ENCODE results near the gene SPI1.
A peak's percentile ranks its signal among the peaks of the same experiment; 100 is the strongest.

Gene SPI1

DNA sequence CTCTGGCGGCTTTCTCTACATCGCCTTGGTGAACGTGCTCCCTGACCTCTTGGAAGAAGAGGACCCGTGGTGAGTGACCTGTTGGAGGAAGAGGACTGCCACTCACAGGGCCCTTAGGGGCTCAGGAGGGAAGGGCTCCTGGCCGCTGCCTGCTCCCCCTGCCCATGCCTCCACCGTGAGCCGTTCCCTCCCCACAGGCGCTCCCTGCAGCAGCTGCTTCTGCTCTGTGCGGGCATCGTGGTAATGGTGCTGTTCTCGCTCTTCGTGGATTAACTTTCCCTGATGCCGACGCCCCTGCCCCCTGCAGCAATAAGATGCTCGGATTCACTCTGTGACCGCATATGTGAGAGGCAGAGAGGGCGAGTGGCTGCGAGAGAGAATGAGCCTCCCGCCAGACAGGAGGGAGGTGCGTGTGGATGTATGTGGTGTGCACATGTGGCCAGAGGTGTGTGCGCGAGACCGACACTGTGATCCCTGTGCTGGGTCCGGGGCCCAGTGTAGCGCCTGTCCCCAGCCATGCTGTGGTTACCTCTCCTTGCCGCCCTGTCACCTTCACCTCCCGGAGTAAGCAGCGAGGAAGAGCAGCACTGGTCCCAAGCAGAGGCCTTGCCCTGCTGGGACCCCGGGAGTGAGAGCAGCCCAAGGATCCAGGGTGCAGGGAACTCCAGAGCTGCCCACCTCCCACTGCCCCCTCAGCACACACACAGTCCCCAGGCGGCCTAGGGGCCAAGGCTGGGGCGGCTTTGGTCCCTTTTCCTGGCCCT lies 36.9 kb upstream of the SPI1 start:
- no peak overlapping the region for H3K4me3 ChIP-seq (ENCODE audit: low read depth, low read length)
- TF ChIP-seq, protein P1, sequence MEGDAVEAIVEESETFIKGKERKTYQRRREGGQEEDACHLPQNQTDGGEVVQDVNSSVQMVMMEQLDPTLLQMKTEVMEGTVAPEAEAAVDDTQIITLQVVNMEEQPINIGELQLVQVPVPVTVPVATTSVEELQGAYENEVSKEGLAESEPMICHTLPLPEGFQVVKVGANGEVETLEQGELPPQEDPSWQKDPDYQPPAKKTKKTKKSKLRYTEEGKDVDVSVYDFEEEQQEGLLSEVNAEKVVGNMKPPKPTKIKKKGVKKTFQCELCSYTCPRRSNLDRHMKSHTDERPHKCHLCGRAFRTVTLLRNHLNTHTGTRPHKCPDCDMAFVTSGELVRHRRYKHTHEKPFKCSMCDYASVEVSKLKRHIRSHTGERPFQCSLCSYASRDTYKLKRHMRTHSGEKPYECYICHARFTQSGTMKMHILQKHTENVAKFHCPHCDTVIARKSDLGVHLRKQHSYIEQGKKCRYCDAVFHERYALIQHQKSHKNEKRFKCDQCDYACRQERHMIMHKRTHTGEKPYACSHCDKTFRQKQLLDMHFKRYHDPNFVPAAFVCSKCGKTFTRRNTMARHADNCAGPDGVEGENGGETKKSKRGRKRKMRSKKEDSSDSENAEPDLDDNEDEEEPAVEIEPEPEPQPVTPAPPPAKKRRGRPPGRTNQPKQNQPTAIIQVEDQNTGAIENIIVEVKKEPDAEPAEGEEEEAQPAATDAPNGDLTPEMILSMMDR (IDR thresholded peaks at IDR 0.05; ENCODE audit: borderline replicate concordance, insufficient read depth, low read depth, low read length), result no peak

DNA sequence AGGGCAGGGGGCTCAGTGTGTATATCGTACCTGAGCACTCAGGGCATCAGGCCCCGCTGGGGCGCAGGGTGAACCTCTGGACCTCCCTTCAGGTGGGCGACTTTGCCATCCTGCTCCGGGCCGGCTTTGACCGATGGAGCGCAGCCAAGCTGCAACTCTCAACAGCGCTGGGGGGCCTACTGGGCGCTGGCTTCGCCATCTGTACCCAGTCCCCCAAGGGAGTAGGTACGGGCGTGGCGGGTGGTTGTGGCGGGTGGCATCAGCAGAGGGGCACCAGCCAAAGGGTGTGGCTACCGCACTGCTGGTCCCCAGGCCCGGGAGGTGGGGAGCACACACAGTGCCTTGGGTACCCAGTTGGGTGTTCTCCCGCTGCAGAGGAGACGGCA lies 36.3 kb upstream of the SPI1 start:
- TF ChIP-seq, protein P1 (IDR thresholded peaks at IDR 0.05; ENCODE audit: borderline replicate concordance, insufficient read depth, low read depth, low read length), result no peak
- no peak overlapping the region for H3K4me3 ChIP-seq (ENCODE audit: low read depth, low read length)

DNA sequence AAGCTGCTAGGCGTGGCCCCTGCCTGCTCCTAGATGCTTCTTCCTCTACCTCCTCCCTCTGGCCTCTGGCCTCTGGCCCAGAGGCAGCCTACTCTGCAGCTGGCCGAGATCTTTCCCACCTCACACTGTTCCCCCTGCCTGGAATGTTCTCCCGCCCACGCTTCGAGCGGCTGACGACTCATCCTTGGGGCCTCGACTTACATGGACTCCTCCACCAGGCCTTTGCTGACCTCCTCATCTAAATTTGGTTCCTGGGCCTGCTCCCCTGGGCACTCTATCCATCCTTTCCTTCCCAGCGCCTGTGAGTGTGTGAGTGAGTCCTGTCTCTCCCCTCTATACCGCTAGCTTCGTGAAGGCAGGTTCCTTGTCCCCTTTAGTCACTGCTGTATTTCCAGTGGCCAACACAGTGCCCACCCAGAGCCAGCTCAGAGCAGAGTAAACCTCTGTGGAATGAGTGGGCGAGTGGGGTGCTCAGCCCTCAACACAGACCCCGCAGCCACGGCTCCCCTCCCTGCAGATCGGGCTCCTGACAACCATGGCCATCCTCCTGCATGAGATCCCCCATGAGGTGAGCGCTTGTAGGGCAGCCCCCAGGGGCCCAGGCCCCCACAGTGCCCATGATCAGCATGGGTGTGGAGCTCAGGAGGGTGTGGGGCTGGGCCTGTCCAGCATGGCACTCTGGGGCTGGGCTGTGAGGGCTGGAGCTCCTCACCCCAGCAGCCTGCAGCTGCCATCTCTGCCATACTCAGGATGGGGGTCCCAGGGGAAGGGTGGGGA lies 35.7 kb upstream of the SPI1 start:
- TF ChIP-seq, protein P1 (IDR thresholded peaks at IDR 0.05; ENCODE audit: borderline replicate concordance, insufficient read depth, low read depth, low read length), result no peak
- H3K4me3 ChIP-seq (ENCODE audit: low read depth, low read length), result no peak overlapping the region

DNA sequence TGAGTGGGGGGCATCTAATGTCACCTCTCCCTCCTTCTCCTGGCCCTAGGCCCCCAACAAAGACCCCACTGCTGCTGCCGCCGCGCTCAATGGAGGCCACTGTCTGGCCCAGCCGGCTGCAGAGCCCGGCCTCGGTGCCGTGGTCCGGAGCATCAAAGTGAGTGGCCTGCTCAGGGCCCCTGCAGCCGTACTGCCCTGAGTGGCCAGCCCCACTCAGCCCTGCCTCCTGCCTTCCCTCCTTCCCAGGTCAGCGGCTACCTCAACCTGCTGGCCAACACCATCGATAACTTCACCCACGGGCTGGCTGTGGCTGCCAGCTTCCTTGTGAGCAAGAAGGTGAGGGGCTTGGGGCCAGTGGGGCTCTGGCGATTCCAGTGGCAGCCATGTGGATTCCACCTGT lies 35.0 kb upstream of the SPI1 start:
- no peak overlapping the region for H3K4me3 ChIP-seq (ENCODE audit: low read depth, low read length)
- TF ChIP-seq, protein P1 (IDR thresholded peaks at IDR 0.05; ENCODE audit: borderline replicate concordance, insufficient read depth, low read depth, low read length), result no peak

DNA sequence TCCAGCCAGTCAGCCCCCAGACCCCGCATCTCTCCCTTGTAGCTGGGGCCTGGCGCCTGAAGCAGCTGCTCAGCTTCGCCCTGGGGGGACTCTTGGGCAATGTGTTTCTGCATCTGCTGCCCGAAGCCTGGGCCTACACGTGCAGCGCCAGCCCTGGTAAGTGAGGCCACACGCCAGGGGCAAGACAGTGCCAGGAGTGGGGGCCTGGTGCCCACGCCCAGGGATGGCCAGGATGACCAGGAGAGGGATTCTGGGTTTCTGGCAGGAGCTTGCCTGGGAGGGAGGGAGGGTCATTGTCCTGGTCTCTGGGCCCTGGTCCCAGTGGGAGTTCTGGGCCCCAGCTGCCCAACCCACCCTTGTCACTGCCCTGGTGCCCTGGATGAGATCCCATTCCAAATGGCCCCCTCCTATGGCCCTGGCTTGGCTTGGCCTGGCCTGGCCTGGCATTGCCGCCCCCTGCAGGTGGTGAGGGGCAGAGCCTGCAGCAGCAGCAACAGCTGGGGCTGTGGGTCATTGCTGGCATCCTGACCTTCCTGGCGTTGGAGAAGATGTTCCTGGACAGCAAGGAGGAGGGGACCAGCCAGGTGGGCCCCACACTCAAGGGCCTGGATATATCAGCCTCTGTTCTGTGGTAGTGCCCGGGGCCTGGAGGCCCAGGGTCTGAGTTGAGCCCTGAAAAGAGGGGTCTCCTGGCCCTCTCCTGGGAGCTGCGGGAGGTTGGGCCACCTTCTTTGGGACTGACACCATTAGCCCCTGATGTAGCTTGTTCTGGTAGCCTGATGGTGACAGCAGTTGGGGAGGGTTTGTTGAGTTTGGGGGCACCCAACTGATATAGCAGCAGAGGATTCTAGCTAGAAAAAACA lies 33.8 kb upstream of the SPI1 start:
- TF ChIP-seq, protein P1 (IDR thresholded peaks at IDR 0.05; ENCODE audit: borderline replicate concordance, insufficient read depth, low read depth, low read length), result peak; percentile 98

DNA sequence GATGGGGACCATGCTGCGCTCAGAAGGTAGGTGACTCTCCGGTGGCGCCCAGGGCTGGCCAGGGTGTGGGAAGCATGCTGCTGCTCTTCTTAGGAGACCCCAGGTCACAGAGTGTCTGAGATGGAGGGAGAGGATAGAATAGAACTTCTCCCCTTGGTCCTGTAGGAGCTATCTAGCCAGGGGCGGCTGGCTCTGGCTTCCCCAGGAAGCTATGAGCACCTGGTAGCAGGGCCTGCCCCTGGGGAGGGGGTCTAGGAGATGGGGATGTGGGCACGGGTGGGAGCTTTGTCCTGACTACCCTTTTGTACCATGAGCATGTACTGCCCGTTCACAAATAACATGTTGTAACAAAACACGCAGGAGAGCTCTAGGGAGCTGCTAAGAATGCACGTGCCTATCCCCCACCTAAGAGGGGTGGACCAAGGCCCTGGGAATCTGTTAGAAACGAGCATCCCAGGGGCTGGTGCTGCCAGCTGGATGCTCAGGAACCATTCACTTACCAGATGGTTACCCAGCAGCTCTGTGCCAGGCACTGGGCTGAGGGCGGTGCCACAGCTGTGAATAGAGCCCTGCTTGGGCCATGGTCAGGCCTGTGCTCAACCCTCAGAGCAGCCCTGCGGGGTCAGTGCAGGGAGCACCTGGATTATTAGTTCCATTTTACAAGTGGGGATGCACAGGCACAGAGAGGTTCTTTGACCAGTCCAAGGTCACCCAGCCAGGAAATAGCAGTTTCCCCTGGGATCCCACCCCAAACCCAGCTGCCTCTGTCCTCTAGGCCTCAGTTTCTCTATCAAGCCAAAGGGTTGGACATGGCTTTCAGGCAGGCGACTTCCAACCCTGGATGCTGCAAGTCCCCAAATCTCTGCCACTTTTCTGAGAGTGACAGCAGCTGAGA lies 32.3 kb upstream of the SPI1 start:
- no peak overlapping the region for H3K4me3 ChIP-seq (ENCODE audit: low read depth, low read length)
- TF ChIP-seq, protein P1 (IDR thresholded peaks at IDR 0.05; ENCODE audit: borderline replicate concordance, insufficient read depth, low read depth, low read length), result no peak

More for the DNA sequence above, 33.8 kb upstream of the SPI1 start:
- no peak overlapping the region for H3K4me3 ChIP-seq (ENCODE audit: low read depth, low read length)

Measured in GM12875 (cell line).